H9 (cell line): Measurements from ENCODE around the gene FAM13B. TPM values are rescaled to one million over a fixed set of nuclear protein-coding genes. Genes with fewer than 3 reads are reported as not detected.

ENCODE experiments used
- DNase-seq: peaks from one replicate; pipeline ENCODE4 v3.0.0-alpha.2; 2017
- H2AFZ ChIP-seq: one replicate; pipeline ENCODE4 v1.6.1; 2013; ENCODE audit warnings: mild to moderate bottlenecking, low read length, control low read depth, moderate library complexity
- H2AK5ac ChIP-seq: 2 replicates; pipeline ENCODE4 v1.6.1; 2013; ENCODE audit warnings: low read length, control low read depth, mixed read lengths; ENCODE audit not compliant: insufficient read length
- H2BK120ac ChIP-seq: one replicate; pipeline ENCODE4 v1.6.1; 2013; ENCODE audit warnings: low read depth, mild to moderate bottlenecking, low read length, control low read depth, inconsistent platforms; ENCODE audit not compliant: poor library complexity, severe bottlenecking
- H2BK12ac ChIP-seq: 2 replicates; pipeline ENCODE4 v1.6.1; 2013; ENCODE audit warnings: low read length, control low read depth, mixed read lengths, low read depth; ENCODE audit not compliant: insufficient read length
- H2BK15ac ChIP-seq: 2 replicates; pipeline ENCODE4 v1.6.1; 2013; ENCODE audit warnings: low read depth, low read length, control low read depth
- H2BK20ac ChIP-seq: one replicate; pipeline ENCODE4 v1.6.1; 2013; ENCODE audit warnings: low read depth, mild to moderate bottlenecking, low read length, control low read depth, inconsistent platforms; ENCODE audit not compliant: poor library complexity, severe bottlenecking
- H2BK5ac ChIP-seq: 2 replicates; pipeline ENCODE4 v1.6.1; 2013; ENCODE audit warnings: low read length, control low read depth, mixed read lengths; ENCODE audit not compliant: insufficient read length
- H3K14ac ChIP-seq: 2 replicates; pipeline ENCODE4 v1.6.1; 2013; ENCODE audit warnings: low read length, control low read depth; ENCODE audit not compliant: insufficient read depth
- H3K18ac ChIP-seq: 2 replicates; pipeline ENCODE4 v1.6.1; 2013; ENCODE audit warnings: low read depth, mild to moderate bottlenecking, mixed read lengths, low read length, control low read depth; ENCODE audit not compliant: insufficient read length
- H3K23ac ChIP-seq: 2 replicates; pipeline ENCODE4 v1.6.1; 2013; ENCODE audit warnings: low read length, control low read depth, mixed read lengths, low read depth; ENCODE audit not compliant: insufficient read length
- H3K23me2 ChIP-seq: 2 replicates; pipeline ENCODE4 v1.6.1; 2013; ENCODE audit warnings: low read depth, mild to moderate bottlenecking, mixed read lengths, low read length, control low read depth; ENCODE audit not compliant: insufficient read length, poor library complexity, severe bottlenecking
- H3K27ac ChIP-seq: 2 replicates; pipeline ENCODE4 v1.5.1; 2013; ENCODE audit warnings: low read length, control low read depth, mixed read lengths, low read depth; ENCODE audit not compliant: insufficient read length
- H3K27me3 ChIP-seq: 2 replicates; pipeline ENCODE4 v1.6.1; 2013; ENCODE audit warnings: low read length, control low read depth, inconsistent platforms; ENCODE audit not compliant: insufficient read depth
- H3K4ac ChIP-seq: 2 replicates; pipeline ENCODE4 v1.6.1; 2013; ENCODE audit warnings: low read depth, mild to moderate bottlenecking, control low read depth, inconsistent platforms, low read length, moderate library complexity
- H3K4me1 ChIP-seq: 2 replicates; pipeline ENCODE4 v1.6.1; 2013; ENCODE audit warnings: low read length, control low read depth, inconsistent platforms; ENCODE audit not compliant: insufficient read depth
- H3K4me2 ChIP-seq: 2 replicates; pipeline ENCODE4 v1.6.1; 2013; ENCODE audit warnings: low read length, control low read depth, mixed read lengths; ENCODE audit not compliant: insufficient read length, insufficient read depth
- H3K56ac ChIP-seq: 2 replicates; pipeline ENCODE4 v1.6.1; 2013; ENCODE audit warnings: low read depth, mild to moderate bottlenecking, mixed read lengths, low read length, control low read depth; ENCODE audit not compliant: insufficient read length
- H3K79me1 ChIP-seq: 2 replicates; pipeline ENCODE4 v1.6.1; 2013; ENCODE audit warnings: low read depth, mild to moderate bottlenecking, moderate library complexity, low read length, control low read depth, inconsistent platforms; ENCODE audit not compliant: insufficient read depth, poor library complexity, severe bottlenecking
- H3K79me2 ChIP-seq: 2 replicates; pipeline ENCODE4 v1.6.1; 2013; ENCODE audit warnings: low read length, control low read depth, inconsistent platforms; ENCODE audit not compliant: insufficient read depth
- H3K9ac ChIP-seq: 2 replicates; pipeline ENCODE4 v1.6.1; 2013; ENCODE audit warnings: low read length, control low read depth, mixed read lengths; ENCODE audit not compliant: insufficient read length; ENCODE audit errors: extremely low read depth
- H3K9me3 ChIP-seq: one replicate; pipeline ENCODE4 v1.6.1; 2013; ENCODE audit warnings: low read depth, low read length, inconsistent platforms; ENCODE audit not compliant: control insufficient read depth
- H3T11ph ChIP-seq: one replicate; pipeline ENCODE4 v1.6.1; 2013; ENCODE audit warnings: mild to moderate bottlenecking, low read length, control low read depth, inconsistent platforms
- H4K20me1 ChIP-seq: one replicate; pipeline ENCODE4 v1.6.1; 2013; ENCODE audit not compliant: control insufficient read depth, insufficient read length, insufficient read depth
- H4K5ac ChIP-seq: 2 replicates; pipeline ENCODE4 v1.6.1; 2013; ENCODE audit warnings: low read depth, mild to moderate bottlenecking, mixed read lengths, low read length, control low read depth; ENCODE audit not compliant: insufficient read length
- H4K8ac ChIP-seq: replicated peaks from 2 replicates; pipeline ENCODE4 v1.6.1; 2013; ENCODE audit warnings: low read length, control low read depth, mixed read lengths, low read depth; ENCODE audit not compliant: insufficient read length
- H4K91ac ChIP-seq: 2 replicates; pipeline ENCODE4 v1.6.1; 2013; ENCODE audit warnings: low read depth, mild to moderate bottlenecking, moderate library complexity, mixed read lengths, low read length, control low read depth; ENCODE audit not compliant: insufficient read length
- H3K27ac Mint-ChIP-seq, 3 experiments: 2 replicates in 2 of 3; 3 replicates in 1 of 3; pipeline ENCODE4 v1.8.0; 2020 to 2021; ENCODE audit warnings: mixed read lengths in 3 of 3, mild to moderate bottlenecking in 1 of 3, moderate library complexity in 1 of 3
- H3K27me3 Mint-ChIP-seq: 2 replicates; pipeline ENCODE4 v1.8.0; 2021; ENCODE audit warnings: low read depth, mild to moderate bottlenecking, moderate library complexity, mixed read lengths
- H3K36me3 Mint-ChIP-seq, 3 experiments: 2 replicates in 2 of 3; 3 replicates in 1 of 3; pipeline ENCODE4 v1.8.0; 2020 to 2021; ENCODE audit warnings: low read depth in 3 of 3, mixed read lengths in 3 of 3; ENCODE audit not compliant: insufficient read depth in 1 of 3
- H3K4me1 Mint-ChIP-seq, 2 experiments: 2 replicates each; pipeline ENCODE4 v1.8.0; 2020; ENCODE audit warnings: mixed read lengths in 2 of 2
- H3K4me3 Mint-ChIP-seq, 2 experiments: 2 replicates in 1 of 2; 3 replicates in 1 of 2; pipeline ENCODE4 v1.8.0; 2020 to 2021; ENCODE audit warnings: mild to moderate bottlenecking in 2 of 2, mixed read lengths in 2 of 2, moderate library complexity in 1 of 2
- H3K9me3 Mint-ChIP-seq, 2 experiments: 2 replicates in 1 of 2; 3 replicates in 1 of 2; pipeline ENCODE4 v1.8.0; 2020; ENCODE audit warnings: mild to moderate bottlenecking in 2 of 2, mixed read lengths in 2 of 2, moderate library complexity in 1 of 2
- WGBS: extraction: QIAGEN DNeasy Blood & Tissue Kit; methylation state at CpG from one replicate; pipeline ENCODE4 v1.1.7; 2013; ENCODE audit warnings: missing lambda C conversion rate, low lambda C conversion rate, mixed read lengths; ENCODE audit not compliant: insufficient read length; ENCODE audit errors: extremely low coverage; 5-methylcytosine and 5-hydroxymethylcytosine counted together
- total RNA-seq: library from RNA; stranded (reverse); gene quantifications from 2 replicates; pipeline ENCODE4 v1.2.1, GENCODE V29; 2021
- TF ChIP-seq, protein P1 (sequence below): fragments of 200-600 bp; sonication (generic); conservative IDR thresholded peaks from 3 replicates; pipeline ENCODE4 v1.8.0; 2021; ENCODE audit warnings: antibody characterized with exemption, mild to moderate bottlenecking

Gene FAM13B
- total RNA-seq, 1 experiment from 2014 or later = 23.0 TPM

DNA sequence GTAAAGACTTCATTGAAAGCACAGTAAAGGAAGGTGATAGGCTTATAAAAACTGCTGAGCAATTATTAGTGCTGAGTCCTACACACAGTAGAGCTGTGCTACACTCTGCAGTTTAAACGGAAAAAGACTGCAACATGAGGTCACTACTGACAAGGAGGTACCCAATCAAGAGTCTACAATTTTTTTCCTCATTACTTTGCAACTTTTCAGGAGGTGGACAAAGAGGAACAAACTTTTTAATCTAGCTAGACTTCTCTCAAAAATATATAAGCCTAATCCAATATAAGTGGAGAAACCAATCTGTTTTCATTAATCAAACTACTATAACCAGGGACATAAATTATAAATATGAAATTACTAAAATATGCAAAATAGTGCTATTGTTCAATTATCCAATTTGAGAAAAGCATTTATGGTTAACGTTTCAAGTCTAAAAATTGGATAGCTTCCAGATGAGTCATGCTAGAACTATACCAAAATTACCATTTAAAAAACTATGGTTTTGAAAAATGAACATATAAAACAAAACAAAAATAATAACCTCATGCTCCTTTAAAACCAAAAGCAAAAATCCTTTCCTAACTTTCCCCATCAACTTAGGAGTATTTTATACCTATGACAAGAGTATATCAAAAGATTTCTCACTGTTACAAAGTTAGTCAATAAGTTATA is 37.7 kb downstream of the FAM13B start:
- no peaks in the 10 kb centered on the region for H3K79me2 ChIP-seq
- 0 out of 7 replicates have a peak overlapping the region, but pooled peaks of 1 of the 3 experiments have one; percentile 13 for H3K27ac Mint-ChIP-seq

More for the DNA sequence above, 37.7 kb downstream of the FAM13B start:
- Histone ChIP-seq H2AK5ac (no peak overlapping the region), H3K27me3 (no peaks in the 10 kb centered on the region), H2BK15ac (no peak overlapping the region), H3K9ac (no peak overlapping the region), H3K4me2 (no peak overlapping the region), H3K56ac (no peak overlapping the region), H3T11ph (no peak overlapping the region), H2BK12ac (no peak overlapping the region), H3K4ac (no peak overlapping the region), H3K27ac (no peak overlapping the region), H4K20me1 (no peaks in the 10 kb centered on the region), H2BK5ac (no peak overlapping the region), H4K8ac (no peak overlapping the region), H4K5ac (no peak overlapping the region), H3K79me1 (peaks cover 2% of the 10 kb centered on the region), H3K9me3 (no peaks in the 10 kb centered on the region), H2AFZ (no peak overlapping the region), H3K18ac (no peak overlapping the region), H2BK120ac (no peak overlapping the region), H4K91ac (no peak overlapping the region), H3K14ac (no peak overlapping the region), H2BK20ac (no peak overlapping the region), H3K23me2 (no peaks in the 10 kb centered on the region), H3K4me1 (no peaks in the 10 kb centered on the region), H3K23ac (no peak overlapping the region)
- H3K9me3 Mint-ChIP-seq = peaks cover 0 to 3% of the 10 kb centered on the region in 2 experiments; a peak in 1 of 5 replicates
- TF ChIP-seq, protein P1, sequence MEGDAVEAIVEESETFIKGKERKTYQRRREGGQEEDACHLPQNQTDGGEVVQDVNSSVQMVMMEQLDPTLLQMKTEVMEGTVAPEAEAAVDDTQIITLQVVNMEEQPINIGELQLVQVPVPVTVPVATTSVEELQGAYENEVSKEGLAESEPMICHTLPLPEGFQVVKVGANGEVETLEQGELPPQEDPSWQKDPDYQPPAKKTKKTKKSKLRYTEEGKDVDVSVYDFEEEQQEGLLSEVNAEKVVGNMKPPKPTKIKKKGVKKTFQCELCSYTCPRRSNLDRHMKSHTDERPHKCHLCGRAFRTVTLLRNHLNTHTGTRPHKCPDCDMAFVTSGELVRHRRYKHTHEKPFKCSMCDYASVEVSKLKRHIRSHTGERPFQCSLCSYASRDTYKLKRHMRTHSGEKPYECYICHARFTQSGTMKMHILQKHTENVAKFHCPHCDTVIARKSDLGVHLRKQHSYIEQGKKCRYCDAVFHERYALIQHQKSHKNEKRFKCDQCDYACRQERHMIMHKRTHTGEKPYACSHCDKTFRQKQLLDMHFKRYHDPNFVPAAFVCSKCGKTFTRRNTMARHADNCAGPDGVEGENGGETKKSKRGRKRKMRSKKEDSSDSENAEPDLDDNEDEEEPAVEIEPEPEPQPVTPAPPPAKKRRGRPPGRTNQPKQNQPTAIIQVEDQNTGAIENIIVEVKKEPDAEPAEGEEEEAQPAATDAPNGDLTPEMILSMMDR = no peak
- H3K4me3 Mint-ChIP-seq = no peak overlapping the region
- H3K4me1 Mint-ChIP-seq = peaks cover 0 to 2% of the 10 kb centered on the region in 2 experiments; a peak in 1 of 4 replicates
- H3K36me3 Mint-ChIP-seq = peaks cover 16 to 25% (median 25%) of the 10 kb centered on the region in 3 experiments
- no CpG with 5 or more reads among the region's 2 CpGs for WGBS
- no peaks in the 10 kb centered on the region for H3K27me3 Mint-ChIP-seq
- no peak for DNase-seq
